Parathyroid adenoma (tissue), 2 donors: ENCODE results near the gene ZDHHC6.

Experiments
- H2AFZ ChIP-seq: fragments of 300-600 bp; sonication (generic); one replicate; pipeline ENCODE4 v1.7.0; 2017; ENCODE audit warnings: antibody characterized with exemption, mild to moderate bottlenecking
- H3K27ac ChIP-seq: fragments of 300-600 bp; sonication (generic); one replicate; pipeline ENCODE4 v1.7.0; 2017
- H3K27me3 ChIP-seq: fragments of 300-600 bp; sonication (generic); one replicate; pipeline ENCODE4 v1.7.0; 2017; ENCODE audit warnings: low read length; ENCODE audit not compliant: control insufficient read depth, insufficient read depth
- H3K36me3 ChIP-seq: fragments of 300-600 bp; sonication (generic); one replicate; pipeline ENCODE4 v1.7.0; 2017; ENCODE audit warnings: low read length; ENCODE audit not compliant: control insufficient read depth, insufficient read depth
- H3K4me1 ChIP-seq: fragments of 300-600 bp; sonication (generic); one replicate; pipeline ENCODE4 v1.7.0; 2017; ENCODE audit warnings: control low read depth
- H3K4me2 ChIP-seq: fragments of 300-600 bp; sonication (generic); one replicate; pipeline ENCODE4 v1.7.0; 2017; ENCODE audit warnings: low read length
- H3K4me3 ChIP-seq: fragments of 300-600 bp; sonication (generic); one replicate; pipeline ENCODE4 v1.7.0; 2017; ENCODE audit warnings: low read depth, low read length
- H3K79me2 ChIP-seq: fragments of 300-600 bp; sonication (generic); one replicate; pipeline ENCODE4 v1.7.0; 2017; ENCODE audit warnings: control low read depth
- H3K9ac ChIP-seq: fragments of 300-600 bp; sonication (generic); one replicate; pipeline ENCODE4 v1.7.0; 2017; ENCODE audit warnings: mild to moderate bottlenecking
- H3K9me3 ChIP-seq: fragments of 300-600 bp; sonication (generic); one replicate; pipeline ENCODE4 v1.7.0; 2017; ENCODE audit warnings: low read length; ENCODE audit not compliant: control insufficient read depth
- CTCF ChIP-seq: fragments of 300-600 bp; sonication (generic); IDR thresholded peaks from one replicate; pipeline ENCODE4 v1.7.0; 2017; ENCODE audit warnings: antibody characterized with exemption, mild to moderate bottlenecking
- donor health status: primary hyperparathyroidism.

The ZDHHC6 gene

DNA sequence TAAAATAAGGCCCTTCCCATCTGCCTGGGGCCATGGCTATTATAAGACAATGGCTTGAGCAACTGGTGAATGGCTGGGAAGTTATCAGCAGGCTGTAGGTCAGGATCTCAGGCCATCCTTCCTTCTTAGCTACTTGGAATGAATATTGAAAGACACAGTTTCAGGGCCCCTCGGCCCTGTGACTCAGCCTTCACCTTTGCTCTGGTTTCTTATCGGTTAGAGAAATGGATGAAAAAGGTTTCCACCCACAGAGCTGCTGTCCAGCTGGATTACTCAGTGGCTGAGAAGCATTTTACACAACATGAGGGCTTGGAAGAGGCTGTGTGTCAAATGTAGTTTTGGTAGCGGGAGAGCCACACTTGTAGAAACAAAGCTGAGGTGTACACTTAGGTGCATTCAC is 63.4 kb downstream of the ZDHHC6 start:
- Histone ChIP-seq H3K4me1 (no peaks in the 10 kb centered on the region), H3K36me3 (no peaks in the 10 kb centered on the region), H3K9me3 (no peaks in the 10 kb centered on the region), H3K27me3 (no peaks in the 10 kb centered on the region), H3K9ac (no peak overlapping the region), H3K4me3 (no peak overlapping the region), H2AFZ (no peak overlapping the region), H3K27ac (no peak overlapping the region), H3K79me2 (no peaks in the 10 kb centered on the region), H3K4me2 (no peak overlapping the region)
- TF ChIP-seq CTCF: no peak

DNA sequence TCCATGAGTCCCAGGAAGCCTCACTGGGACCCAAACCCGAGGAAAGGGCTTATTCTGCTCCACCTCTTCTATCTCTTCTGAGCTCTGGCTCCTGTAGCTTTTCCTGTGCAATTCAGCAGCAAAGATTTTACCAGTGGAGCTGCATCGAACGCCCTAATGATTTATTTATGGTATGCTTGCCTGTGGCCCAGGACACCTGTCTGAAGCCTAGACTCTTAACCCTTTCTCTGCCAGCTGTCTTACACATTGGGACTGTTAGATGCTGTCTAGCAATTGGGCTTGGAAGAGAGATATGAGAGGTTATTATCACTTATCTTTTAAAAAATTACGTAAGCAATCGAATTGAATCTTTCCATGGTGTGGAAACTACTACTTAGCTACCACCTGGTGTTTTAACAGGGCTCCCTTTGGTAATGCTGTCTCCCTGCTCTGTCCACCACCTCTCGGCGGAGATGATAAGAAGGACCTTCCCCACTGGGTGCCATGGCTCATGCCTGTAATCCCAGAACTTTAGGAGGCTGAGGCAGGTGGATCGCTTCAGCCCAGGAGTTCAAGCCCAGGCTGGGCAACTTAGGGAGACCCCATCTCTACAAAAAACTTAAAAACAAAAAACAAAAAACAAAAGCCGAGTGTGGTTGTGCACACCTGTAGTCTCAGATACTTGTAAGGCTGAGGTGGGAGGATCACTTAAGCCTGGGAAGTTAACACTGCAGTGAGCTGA is 64.0 kb downstream of the ZDHHC6 start:
- H3K79me2 ChIP-seq: no peaks in the 10 kb centered on the region
- no peak overlapping the region for H3K4me2 ChIP-seq
- no peak for TF ChIP-seq CTCF
- H3K9ac ChIP-seq: no peak overlapping the region
- no peaks in the 10 kb centered on the region for H3K27me3 ChIP-seq
- no peaks in the 10 kb centered on the region for H3K36me3 ChIP-seq
- H3K4me1 ChIP-seq: no peaks in the 10 kb centered on the region
- H3K27ac ChIP-seq: no peak overlapping the region
- no peak overlapping the region for H2AFZ ChIP-seq
- H3K9me3 ChIP-seq: no peaks in the 10 kb centered on the region
- H3K4me3 ChIP-seq: no peak overlapping the region
